ENCODE results near the gene GALT.
"Not testable (repeated sequence)": the region's sequence is repeated elsewhere in the genome, so short reads cannot be mapped to it uniquely, and the experiment has no call there.

Gene GALT

GRCh38 chr9:34637356-34638137, 8.9 kb upstream of the GALT start, which contains the start of gene SIGMAR1:
SIGMAR1 (minus strand) TSS chr9:34637787; CDS start chr9:34637697, 90 bp downstream.
- no peak for TF ChIP-seq CTCF (IDR thresholded peaks at IDR 0.05; ENCODE audit: extremely low read depth, missing control alignments)

GRCh38 chr9:34638138-34638445, 8.4 kb upstream of the GALT start:
- no peak for TF ChIP-seq CTCF (IDR thresholded peaks at IDR 0.05; ENCODE audit: extremely low read depth, missing control alignments)
- no peak for DNase-seq (ENCODE audit: low spot score)

More at GRCh38 chr9:34637356-34638137, 8.9 kb upstream of the GALT start, which contains the start of gene SIGMAR1:
- DNase-seq (ENCODE audit: low spot score): peak; percentile 96

GRCh38 chr9:34639322-34639721, 7.2 kb upstream of the GALT start:
- DNase-seq (ENCODE audit: low spot score): not testable (repeated sequence)

- TF ChIP-seq CTCF (IDR thresholded peaks at IDR 0.05; ENCODE audit: extremely low read depth, missing control alignments): no peak
- DNase-seq (ENCODE audit: low spot score): no peak
These were observed 3.8 kb upstream of the GALT start for GRCh38 chr9:34642679-34643078.

- DNase-seq (ENCODE audit: low spot score): no peak
- no peak for TF ChIP-seq CTCF (IDR thresholded peaks at IDR 0.05; ENCODE audit: extremely low read depth, missing control alignments)
These were observed 1.6 kb upstream of the GALT start for GRCh38 chr9:34644766-34645314.

- no peak for DNase-seq (ENCODE audit: low spot score)
- TF ChIP-seq CTCF (IDR thresholded peaks at IDR 0.05; ENCODE audit: extremely low read depth, missing control alignments): no peak
These were observed 569 bp downstream of the GALT start for GRCh38 chr9:34647084-34647403.

- no peak for DNase-seq (ENCODE audit: low spot score)
- TF ChIP-seq CTCF (IDR thresholded peaks at IDR 0.05; ENCODE audit: extremely low read depth, missing control alignments): no peak
These were observed 1.2 kb downstream of the GALT start for GRCh38 chr9:34647651-34648050.

GRCh38 chr9:34648673-34649072, 2.2 kb downstream of the GALT start:
- no peak for DNase-seq (ENCODE audit: low spot score)
- TF ChIP-seq CTCF (IDR thresholded peaks at IDR 0.05; ENCODE audit: extremely low read depth, missing control alignments): no peak

All from GM20000 (cell line).